SK-N-SH (cell line): ENCODE measurements around the gene PAK3. TPM values are rescaled to one million over a fixed set of nuclear protein-coding genes. Genes with fewer than 3 reads are reported as not detected.

Experiments used
- CTCF ChIA-PET: fragments of 300-600, 350-600 bp; formaldehyde crosslinking; extraction: SDS; loops from one replicate; lab custom pipeline; 2021; lab: Yijun Ruan, JAX
- POLR2A ChIA-PET: fragments of 350-600 bp; sonication (Branson Sonifier 250); formaldehyde crosslinking; extraction: SDS; loops from one replicate; lab custom pipeline; 2020; ENCODE audit warnings: antibody characterized with exemption, inconsistent platforms; lab: Yijun Ruan, JAX
- DNase-seq: peaks from one replicate; pipeline ENCODE4 v3.0.0; 2012
- H2AFZ ChIP-seq: fragments of 200-600 bp; sonication (generic); 2 replicates; pipeline ENCODE4 v1.8.1; 2016; ENCODE audit warnings: antibody characterized with exemption, mild to moderate bottlenecking, low read depth
- H3F3A ChIP-seq: fragments of 200-600 bp; sonication (generic); replicated peaks from 2 replicates; pipeline ENCODE3; 2016; ENCODE audit warnings: antibody characterized with exemption, mild to moderate bottlenecking; ENCODE audit not compliant: insufficient read depth
- H3K27ac ChIP-seq, 2 experiments: fragments of 200-500 bp in 1 of 2; fragments of 200-600 bp in 1 of 2; sonication (Bioruptor generic) in 1 of 2; sonication (generic), shearing (Covaris generic) in 1 of 2; 2 replicates each; pipeline versions ENCODE4 v1.5.1 to v1.6.1; 2014 to 2016; ENCODE audit warnings: low read depth in 2 of 2, inconsistent platforms in 1 of 2, low read length in 1 of 2, mild to moderate bottlenecking in 1 of 2, mixed read lengths in 1 of 2
- H3K27me3 ChIP-seq: fragments of 200-600 bp; sonication (generic), shearing (Covaris generic); 2 replicates; pipeline ENCODE4 v1.6.1; 2016; ENCODE audit warnings: mixed run types; ENCODE audit not compliant: insufficient read depth
- H3K36me3 ChIP-seq, 2 experiments: fragments of 200-500 bp in 1 of 2; fragments of 200-600 bp in 1 of 2; sonication (Bioruptor generic) in 1 of 2; sonication (generic) in 1 of 2; replicated peaks in 1 of 2; 2 replicates each; pipeline versions ENCODE3 to v1.5.1; 2014 to 2016; ENCODE audit warnings: low read length in 1 of 2, mild to moderate bottlenecking in 1 of 2; ENCODE audit not compliant: insufficient read depth in 2 of 2, control insufficient read depth in 1 of 2
- H3K4me1 ChIP-seq, 2 experiments: fragments of 200-500 bp in 1 of 2; fragments of 200-600 bp in 1 of 2; sonication (Bioruptor generic) in 1 of 2; sonication (generic), shearing (Covaris generic) in 1 of 2; 2 replicates each; pipeline versions ENCODE4 v1.5.1 to v1.6.1; 2014 to 2016; ENCODE audit warnings: low read depth in 1 of 2, low read length in 1 of 2, mixed run types in 1 of 2; ENCODE audit not compliant: insufficient read depth in 2 of 2, control insufficient read depth in 1 of 2
- H3K4me2 ChIP-seq: fragments of 200-600 bp; sonication (generic), shearing (Covaris generic); 2 replicates; pipeline ENCODE4 v1.6.1; 2017; ENCODE audit warnings: mixed run types
- H3K4me3 ChIP-seq, 2 experiments: fragments of 200-500 bp in 1 of 2; fragments of 200-600 bp in 1 of 2; sonication (Bioruptor generic) in 1 of 2; sonication (generic), shearing (Covaris generic) in 1 of 2; 2 replicates each; pipeline versions ENCODE4 v1.5.1 to v1.8.1; 2014 to 2016; ENCODE audit warnings: low read depth in 2 of 2, inconsistent platforms in 1 of 2, low read length in 1 of 2, mild to moderate bottlenecking in 1 of 2, mixed read lengths in 1 of 2, moderate library complexity in 1 of 2
- H3K79me2 ChIP-seq: fragments of 200-600 bp; sonication (generic); 2 replicates; pipeline ENCODE4 v1.8.1; 2017; ENCODE audit warnings: mild to moderate bottlenecking; ENCODE audit not compliant: insufficient read depth
- H3K9ac ChIP-seq: fragments of 200-600 bp; sonication (generic); 2 replicates; pipeline ENCODE4 v1.6.1; 2017; ENCODE audit warnings: mixed run types
- H3K9me2 ChIP-seq: fragments of 200-600 bp; sonication (generic); 2 replicates; pipeline ENCODE4 v1.6.1; 2017; ENCODE audit warnings: mixed run types
- H3K9me3 ChIP-seq: fragments of 200-600 bp; sonication (generic); 2 replicates; pipeline ENCODE4 v1.6.1; 2017; ENCODE audit warnings: mixed run types, mild to moderate bottlenecking, moderate library complexity
- H4K20me1 ChIP-seq: fragments of 200-600 bp; sonication (generic); 2 replicates; pipeline ENCODE4 v1.6.1; 2017; ENCODE audit warnings: mild to moderate bottlenecking, mixed run types; ENCODE audit not compliant: insufficient read depth
- CHD2 ChIP-seq: fragments of 150-350 bp; IDR thresholded peaks from 2 replicates; pipeline ENCODE4 v1.6.1; 2018; ENCODE audit warnings: low read length; ENCODE audit not compliant: partially characterized antibody
- EP300 ChIP-seq, 2 experiments: IDR thresholded peaks; 2 replicates each; pipeline versions ENCODE4 v1.4.0 to v1.6.1; 2012; ENCODE audit warnings: borderline replicate concordance in 1 of 2, low read depth in 1 of 2, low read length in 1 of 2
- EZH2phosphoT487 ChIP-seq: fragments of 200-600 bp; sonication (generic); IDR thresholded peaks from 2 replicates; pipeline ENCODE4 v1.6.1; 2017; ENCODE audit warnings: low read depth, mixed run types, mild to moderate bottlenecking, antibody characterized with exemption, moderate library complexity, borderline replicate concordance
- FOSL2 ChIP-seq: IDR thresholded peaks from 2 replicates; pipeline ENCODE4 v1.4.0; 2012; ENCODE audit warnings: low read depth, mild to moderate bottlenecking, moderate library complexity, borderline replicate concordance
- FOXJ3 ChIP-seq: sonication (generic); formaldehyde crosslinking; IDR thresholded peaks from 2 replicates; pipeline ENCODE4 v1.5.1; 2020; ENCODE audit warnings: mild to moderate bottlenecking, missing genetic modification reagents
- FOXM1 ChIP-seq: IDR thresholded peaks from 2 replicates; pipeline ENCODE4 v1.4.0; 2012; ENCODE audit warnings: low read depth, mild to moderate bottlenecking
- GATA2 ChIP-seq: sonication (generic); formaldehyde crosslinking; IDR thresholded peaks from 2 replicates; pipeline ENCODE4 v1.5.0; 2020; ENCODE audit warnings: mild to moderate bottlenecking, missing genetic modification reagents
- JUND ChIP-seq: IDR thresholded peaks from 2 replicates; pipeline ENCODE4 v1.4.0; 2012
- MAX ChIP-seq: IDR thresholded peaks from 2 replicates; pipeline ENCODE4 v1.4.0; 2012; ENCODE audit warnings: low read depth
- PBX3 ChIP-seq: IDR thresholded peaks from 2 replicates; pipeline ENCODE4; 2012
- POLR2AphosphoS5 ChIP-seq: IDR thresholded peaks from 2 replicates; pipeline ENCODE4 v1.6.1; 2012; ENCODE audit warnings: low read depth, low read length
- RCOR1 ChIP-seq: fragments of 150-350 bp; IDR thresholded peaks from 2 replicates; pipeline ENCODE4 v1.6.1; 2017; ENCODE audit warnings: antibody characterized with exemption, low read length
- RFX5 ChIP-seq: IDR thresholded peaks from 2 replicates; pipeline ENCODE4 v1.6.1; 2012; ENCODE audit warnings: mild to moderate bottlenecking, improper control_type of control experiment, low read length
- RXRA ChIP-seq: IDR thresholded peaks from 2 replicates; pipeline ENCODE4 v1.4.0; 2012; ENCODE audit warnings: low read depth, mild to moderate bottlenecking, borderline replicate concordance
- SIN3A ChIP-seq: IDR thresholded peaks from 2 replicates; pipeline ENCODE4 v1.6.1; 2012; ENCODE audit warnings: low read depth, mild to moderate bottlenecking, low read length, moderate library complexity, borderline replicate concordance
- TCF12 ChIP-seq: IDR thresholded peaks from 2 replicates; pipeline ENCODE4 v1.4.0; 2012
- TEAD4 ChIP-seq: IDR thresholded peaks from 2 replicates; pipeline ENCODE4 v1.4.0; 2012; ENCODE audit warnings: mild to moderate bottlenecking, borderline replicate concordance; ENCODE audit not compliant: insufficient read depth
- USF1 ChIP-seq: IDR thresholded peaks from 2 replicates; pipeline ENCODE4 v1.4.0; 2012; ENCODE audit warnings: low read depth, borderline replicate concordance
- YY1 ChIP-seq: IDR thresholded peaks from 2 replicates; pipeline ENCODE4 v1.4.0; 2012; ENCODE audit warnings: low read depth, mild to moderate bottlenecking
- WGBS: methylation state at CpG from one replicate; pipeline ENCODE4 v1.1.6; 2017; ENCODE audit warnings: low lambda C conversion rate; 5-methylcytosine and 5-hydroxymethylcytosine counted together
- polyA plus RNA-seq, 3 experiments: library from polyadenylated mRNA; depleted of rRNA; stranded (reverse); fragments of >200 nt; gene quantifications; 2 replicates each; pipeline ENCODE4 v1.2.3, GENCODE V29; 2012

The PAK3 gene
- polyA plus RNA-seq, 1 of the 3 experiments (the other 2 are of a cell fraction) = 0.23 TPM

GRCh38 chrX:111165902-111166301 is 69.9 kb downstream of the PAK3 start:
- Histone ChIP-seq H3K4me3 (no peak overlapping the region), H2AFZ (no peak overlapping the region), H3K9me3 (no peaks in the 10 kb centered on the region), H3K36me3 (no peaks in the 10 kb centered on the region), H3K79me2 (no peaks in the 10 kb centered on the region), H3K27ac (no peak overlapping the region), H3K9ac (no peak overlapping the region), H3K4me2 (no peak overlapping the region), H3K9me2 (no peaks in the 10 kb centered on the region), H4K20me1 (no peaks in the 10 kb centered on the region), H3F3A (no peaks in the 10 kb centered on the region), H3K4me1 (no peaks in the 10 kb centered on the region), H3K27me3 (no peaks in the 10 kb centered on the region)
- DNase-seq = no peak
- TF ChIP-seq PBX3 = no peak
- TF ChIP-seq CHD2 = no peak
- TF ChIP-seq FOSL2 = no peak
- TF ChIP-seq TEAD4 = no peak
- no peak for TF ChIP-seq RFX5
- TF ChIP-seq JUND = no peak
- no peak for TF ChIP-seq RCOR1
- TF ChIP-seq RXRA = no peak
- TF ChIP-seq YY1 = no peak
- no peak for TF ChIP-seq GATA2
- 63% methylated on average over 1 of the region's 1 CpG for WGBS
- CTCF ChIA-PET = interaction anchor here (1.0 to 2.8 kb wide), 5 partner anchors 12 to 206 kb away, joined by 3 to 9 read pairs (median 4); no protein-coding TSS in a partner anchor
- POLR2A ChIA-PET = no interaction called here

- Histone ChIP-seq H3K79me2 (no peaks in the 10 kb centered on the region), H3K4me2 (no peak overlapping the region), H3K4me3 (no peak overlapping the region), H3K9me2 (no peaks in the 10 kb centered on the region), H2AFZ (no peak overlapping the region), H3K36me3 (no peaks in the 10 kb centered on the region), H3K4me1 (no peaks in the 10 kb centered on the region), H4K20me1 (no peaks in the 10 kb centered on the region), H3K27me3 (no peaks in the 10 kb centered on the region), H3K9me3 (no peaks in the 10 kb centered on the region), H3K9ac (no peak overlapping the region), H3K27ac (no peak overlapping the region), H3F3A (no peaks in the 10 kb centered on the region)
- no peak for DNase-seq
- WGBS = 46% methylated on average over 3 of the region's 3 CpGs
- POLR2A ChIA-PET = no interaction called here
- CTCF ChIA-PET = interaction anchor here (1.3 to 1.6 kb wide), 3 partner anchors 58 to 77 kb away, joined by 4 to 8 read pairs (median 5); no protein-coding TSS in a partner anchor
- TF ChIP-seq FOXJ3 (CRISPR knock-in tag) (no peak), MAX (no peak), POLR2AphosphoS5 (no peak), PBX3 (no peak), FOXM1 (no peak), EP300 (IDR thresholded peaks at IDR 0.05; ENCODE audit: borderline replicate concordance in 1 of 2, low read depth in 1 of 2, low read length in 1 of 2) (no peak), TCF12 (no peak), USF1 (no peak), RFX5 (no peak), SIN3A (no peak), EZH2phosphoT487 (no peak)
Measured at GRCh38 chrX:111167334-111167733, 71.3 kb downstream of the PAK3 start.
